Right cardiac atrium (tissue), 5 donors: ENCODE measurements around the gene ABRAXAS1. TPM values are rescaled to one million over a fixed set of nuclear protein-coding genes. Genes with fewer than 3 reads are reported as not detected.
"Not testable (repeated sequence)": the region's sequence is repeated elsewhere in the genome, so short reads cannot be mapped to it uniquely, and the experiment has no call there.

Source experiments
- ATAC-seq, 2 donors: fragments of 200-7000 bp; cut with Tn5 transposase; one replicate each; pipeline versions ENCODE4 v1.8.0 to v1.9.1; 2020; ENCODE audit warnings: moderate library complexity in 2 of 2, mild to moderate bottlenecking in 1 of 2
- DNase-seq, 3 donors: peaks; one replicate each; pipeline ENCODE4 v3.0.0-alpha.2; 2020
- H3K27ac ChIP-seq: one replicate; pipeline ENCODE4 v1.5.1; 2013; ENCODE audit warnings: mild to moderate bottlenecking, low read length, control low read depth, moderate library complexity
- H3K27me3 ChIP-seq: one replicate; pipeline ENCODE4 v1.6.1; 2013; ENCODE audit not compliant: control insufficient read depth, insufficient read depth
- H3K4me1 ChIP-seq: one replicate; pipeline ENCODE4 v1.6.1; 2013; ENCODE audit warnings: low read length; ENCODE audit not compliant: control insufficient read depth, insufficient read depth
- H3K4me3 ChIP-seq: one replicate; pipeline ENCODE4 v1.5.1; 2013; ENCODE audit warnings: low read length, control low read depth
- H3K9me3 ChIP-seq: one replicate; pipeline ENCODE4 v1.6.1; 2013; ENCODE audit warnings: low read length; ENCODE audit not compliant: control insufficient read depth
- WGBS: extraction: QIAGEN DNeasy Blood & Tissue Kit; methylation state at CpG from one replicate; pipeline ENCODE4 v1.1.7; 2013; 5-methylcytosine and 5-hydroxymethylcytosine counted together
- intact Hi-C, 4 donors: fragments of 100-400 bp; cut with DNase I; formaldehyde crosslinking; loops; one replicate each; pipeline versions ENCODE4 v1.11.0 to v1.14.0; 2022 to 2023
- long read RNA-seq, 4 donors: library from polyadenylated mRNA; unstranded; transcript quantifications; one replicate each; pipeline ENCODE4 v2.0.0, GENCODE V29; 2020 to 2021
- polyA plus RNA-seq: library from polyadenylated mRNA; stranded (reverse); fragments of 200-250 nt; gene quantifications from one replicate; pipeline ENCODE4 v1.2.3, GENCODE V29; 2013
- total RNA-seq, 4 donors: library from RNA; stranded (reverse); fragmentation: NEBNext Ultra II Directional; extraction: Animal tissue kit (Norgen Biotek cat#: 25700); gene quantifications; one replicate each; pipeline ENCODE4 v1.2.1, GENCODE V29; 2021
- donor health status: healthy with polysubstance abuse.
- donor health status: DM: no; HTN: yes; CAD: no.
- donor health status: DM: no; HTN: no; CAD: no.
- donor health status: DM: no; HTN: yes; CAD: no; lungs with severe emphysema.
- donor health status: DM: yes; HTN: yes; CAD: no.

ABRAXAS1 gene
- total RNA-seq = 10 to 100 TPM in 1 of 4 donors, 1 to 10 TPM in 3; 5.2 to 10.0 (median 7.1) TPM
- polyA plus RNA-seq = 3.0 TPM
- long read RNA-seq, donor 1, full-length matches to known transcripts = 8 of 13 reads
- long read RNA-seq, donor 1, partial matches to known transcripts = 2 of 13 reads
- long read RNA-seq, donor 1, other reads (novel, unspliced or antisense) = 3 of 13 reads
- long read RNA-seq, donor 2, full-length matches to known transcripts = 4 of 6 reads
- long read RNA-seq, donor 2, partial matches to known transcripts = 0 of 6 reads
- long read RNA-seq, donor 2, other reads (novel, unspliced or antisense) = 2 of 6 reads
- long read RNA-seq, donor 3, full-length matches to known transcripts = 34 of 45 reads
- long read RNA-seq, donor 3, partial matches to known transcripts = 1 of 45 reads
- long read RNA-seq, donor 3, other reads (novel, unspliced or antisense) = 10 of 45 reads
- long read RNA-seq, donor 4, full-length matches to known transcripts = 6 of 9 reads
- long read RNA-seq, donor 4, partial matches to known transcripts = 0 of 9 reads
- long read RNA-seq, donor 4, other reads (novel, unspliced or antisense) = 3 of 9 reads

DNA sequence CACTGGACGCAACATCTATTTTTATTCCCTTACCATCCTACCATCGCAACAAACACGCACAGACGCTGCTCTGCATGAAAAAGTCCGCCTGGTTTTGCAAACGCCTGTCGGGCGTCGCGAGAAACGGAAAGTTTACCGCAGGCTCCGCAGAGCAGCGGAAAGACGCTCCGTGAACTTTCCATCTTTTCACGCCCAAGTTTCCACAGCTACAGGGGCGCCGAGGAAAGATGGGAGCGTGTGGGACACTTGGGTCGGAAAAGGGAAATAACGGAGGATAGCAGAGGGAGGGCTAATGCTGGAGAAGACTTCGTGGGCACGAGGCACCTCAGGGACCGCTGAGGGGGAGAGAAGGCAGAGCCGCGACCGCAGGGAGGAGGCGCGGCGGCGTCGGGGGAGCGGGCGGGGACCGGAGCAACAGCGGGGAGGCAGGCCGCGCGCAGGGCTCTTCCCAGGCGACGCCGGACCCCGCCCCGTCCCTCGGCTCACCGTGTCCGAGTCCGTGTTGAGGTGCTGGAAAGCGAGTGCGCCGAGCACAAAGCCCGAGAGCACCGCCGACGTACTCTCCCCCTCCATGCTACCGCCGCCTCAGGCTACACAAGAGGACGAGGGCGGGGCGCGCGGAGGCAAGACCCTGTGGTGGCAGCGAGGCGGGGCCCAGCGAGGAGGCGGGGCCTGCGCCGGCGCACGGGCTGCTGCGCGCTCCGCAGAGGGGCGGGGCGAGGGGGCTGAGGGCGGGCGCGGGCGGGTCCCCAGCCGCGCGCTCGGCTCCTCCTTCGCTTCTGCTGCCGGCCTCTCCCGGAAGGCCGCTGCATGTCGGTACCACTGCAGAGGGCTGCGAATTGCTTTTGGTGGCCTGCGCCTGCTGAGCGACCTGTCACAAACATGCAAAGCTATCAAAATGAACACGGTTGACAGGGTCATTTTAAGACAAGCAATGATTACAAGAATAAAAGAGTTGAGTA, at the start of gene ABRAXAS1:
Gene ABRAXAS1, minus strand, starts transcription at position 601 of the 962 bp plus-strand sequence. Its CDS starts 28 bp downstream, at position 573.
- Histone ChIP-seq H3K27ac (peak within 1 kb of the TSS; percentile 74), H3K9me3 (no peaks in the 10 kb centered on the region), H3K4me1 (no peaks in the 10 kb centered on the region), H3K27me3 (no peaks in the 10 kb centered on the region), H3K4me3 (peak within 1 kb of the TSS; percentile 72)
- WGBS = under 1% methylated on average over 93 of the region's 93 CpGs
- intact Hi-C loops = loop anchor here in 1 of 4 donors (2.0 kb wide), 1 partner anchor 26 kb away; no protein-coding TSS in a partner anchor
- DNase-seq = peak; percentile 94 to 99 (median 98)
- peak; percentile 100 for ATAC-seq

DNA sequence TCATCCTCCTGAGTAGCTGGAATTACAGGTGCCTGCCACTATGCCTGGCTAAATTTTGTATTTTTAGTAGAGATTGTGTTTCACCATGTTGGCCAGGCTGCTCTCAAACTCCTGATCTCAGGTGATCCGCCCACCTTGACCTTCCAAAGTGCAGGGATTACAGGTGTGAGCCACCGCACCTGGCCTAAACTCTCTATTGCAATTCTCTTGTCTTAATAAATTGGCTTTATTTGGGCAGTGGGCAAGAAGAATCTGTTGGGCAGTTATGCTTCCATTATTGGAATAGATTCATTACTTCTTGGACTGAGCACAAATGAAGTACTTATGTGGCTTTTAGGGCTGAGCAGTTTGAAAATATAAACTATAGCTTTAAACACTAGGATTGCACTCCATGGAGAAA, 42.8 kb upstream of the ABRAXAS1 start:
- intact Hi-C loops = no loop called here
- Histone ChIP-seq H3K27ac (no peak overlapping the region), H3K27me3 (no peaks in the 10 kb centered on the region), H3K4me1 (no peaks in the 10 kb centered on the region), H3K4me3 (no peak overlapping the region), H3K9me3 (no peaks in the 10 kb centered on the region)
- 86% methylated on average over 2 of the region's 2 CpGs for WGBS
- no peak for DNase-seq
- ATAC-seq = no peak

DNA sequence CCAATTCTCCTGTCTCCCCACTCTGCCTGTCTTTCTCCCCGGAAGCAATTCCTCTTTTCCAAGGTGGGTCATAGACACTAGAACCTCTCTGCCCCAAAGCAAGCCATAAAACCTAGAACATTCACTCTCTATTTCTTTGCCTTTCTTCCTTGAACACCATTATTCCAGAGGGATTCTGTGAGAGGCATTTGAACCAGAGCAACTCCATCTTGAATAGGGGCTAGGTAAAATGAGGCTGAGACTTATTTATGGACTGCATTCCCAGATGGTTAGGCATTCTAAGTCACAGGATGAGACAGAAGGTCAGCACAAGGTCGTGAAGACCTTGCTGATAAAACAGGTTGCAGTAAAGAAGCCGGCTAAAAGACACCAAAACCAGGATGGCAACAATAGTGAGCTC, 37.3 kb upstream of the ABRAXAS1 start:
- Histone ChIP-seq H3K4me1 (no peaks in the 10 kb centered on the region), H3K27ac (no peak overlapping the region), H3K27me3 (no peaks in the 10 kb centered on the region), H3K9me3 (no peaks in the 10 kb centered on the region), H3K4me3 (no peak overlapping the region)
- intact Hi-C loops = no loop called here
- WGBS = 60% methylated on average over 3 of the region's 3 CpGs
- no peak for DNase-seq
- no peak for ATAC-seq

DNA sequence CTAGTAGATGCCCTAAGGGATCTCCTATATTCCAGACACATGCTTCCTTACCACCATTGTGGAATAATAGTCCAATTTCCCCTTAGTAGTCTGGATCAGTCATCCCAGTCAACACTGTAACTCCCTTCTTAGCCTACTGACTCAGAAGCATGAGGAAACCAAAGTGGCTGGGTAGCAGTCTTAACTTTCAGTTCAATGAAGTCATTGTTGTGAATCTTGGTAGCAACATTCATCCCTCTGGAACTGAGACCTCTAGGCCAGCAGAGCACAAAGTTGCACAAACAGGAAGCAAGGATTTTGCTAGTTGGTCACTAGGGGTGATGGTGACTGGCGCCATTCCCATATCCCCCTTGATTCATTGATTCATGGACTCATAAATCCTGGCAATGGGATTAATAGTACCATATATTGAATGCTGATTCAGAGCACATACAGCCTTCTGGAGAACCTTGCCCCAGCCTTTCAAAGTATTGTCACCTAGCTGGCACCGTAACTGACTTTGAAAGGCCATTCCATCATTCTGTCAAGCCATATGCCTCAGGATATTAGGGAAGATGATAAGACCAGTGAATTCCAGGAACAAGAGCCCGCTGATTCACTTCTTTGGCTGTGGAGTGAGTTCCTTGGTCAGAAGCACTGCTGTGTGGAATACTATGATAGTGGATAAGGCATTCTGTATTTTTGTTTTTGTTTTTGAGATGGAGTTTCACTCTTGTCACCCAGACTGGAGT, 31.3 kb upstream of the ABRAXAS1 start:
- intact Hi-C loops = no loop called here
- DNase-seq (peak in 1 of 3 donors; percentile 34), ATAC-seq (peak; percentile 16 to 62)
- Histone ChIP-seq H3K27ac (no peak overlapping the region), H3K27me3 (no peaks in the 10 kb centered on the region), H3K9me3 (no peaks in the 10 kb centered on the region), H3K4me3 (no peak overlapping the region), H3K4me1 (no peaks in the 10 kb centered on the region)
- WGBS = 58% methylated on average over 3 of the region's 3 CpGs

DNA sequence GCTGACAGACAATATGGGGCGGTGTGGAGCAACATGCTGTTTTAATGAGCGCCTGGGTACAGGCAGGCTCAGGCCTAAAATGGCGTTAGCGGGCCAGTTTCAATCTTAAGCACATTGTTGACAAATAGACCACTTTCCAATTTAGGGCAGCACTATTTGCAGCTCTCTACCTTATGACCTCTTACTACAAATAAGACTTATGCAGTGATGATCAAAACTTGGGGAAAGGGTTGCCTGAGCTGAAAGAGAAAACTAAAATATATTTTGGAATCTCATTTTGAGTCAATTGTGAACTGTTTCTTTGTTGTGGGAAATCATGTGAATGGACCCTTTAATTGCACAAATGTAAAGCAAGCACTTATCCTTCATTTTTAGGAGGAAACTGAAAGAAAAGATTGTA, 25.5 kb upstream of the ABRAXAS1 start:
- H3K27ac ChIP-seq = no peak overlapping the region
- DNase-seq (no peak), ATAC-seq (no peak)
- intact Hi-C loops = loop anchor here in 1 of 4 donors (5.0 kb wide), 1 partner anchor 132 kb away; no protein-coding TSS in a partner anchor
- H3K4me3 ChIP-seq = no peak overlapping the region
- no peaks in the 10 kb centered on the region for H3K4me1 ChIP-seq
- H3K27me3 ChIP-seq = no peaks in the 10 kb centered on the region
- H3K9me3 ChIP-seq = no peaks in the 10 kb centered on the region
- 89% methylated on average over 4 of the region's 4 CpGs for WGBS

DNA sequence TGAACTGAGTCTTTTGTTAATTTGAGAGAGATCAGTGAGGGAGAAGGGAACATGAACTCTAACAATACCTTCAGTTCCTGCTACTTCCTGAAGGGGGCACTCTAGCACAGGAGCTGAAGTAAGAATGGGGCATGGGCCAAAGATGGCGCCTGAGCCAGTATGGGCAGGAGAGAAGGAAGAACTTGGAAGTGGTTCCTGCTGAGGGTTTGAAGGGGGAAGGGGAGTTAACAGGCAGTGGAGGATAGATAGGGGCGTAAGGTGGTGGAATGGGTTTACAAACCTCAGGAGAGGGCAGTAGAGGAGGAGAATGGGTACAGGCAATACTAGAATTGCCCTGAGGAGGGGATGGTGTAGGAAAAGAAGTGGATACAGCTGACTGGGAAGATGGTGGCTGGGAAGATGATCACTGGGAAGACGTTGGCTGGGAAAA, 24.3 kb upstream of the ABRAXAS1 start:
- DNase-seq = peak in 2 of 3 donors; percentile 32 to 72
- intact Hi-C loops = loop anchor here in 3 of 4 donors (2.0 to 5.0 kb wide), 3 partner anchors 128 to 133 kb away; no protein-coding TSS in a partner anchor
- 61% methylated on average over 3 of the region's 3 CpGs for WGBS
- not testable (repeated sequence) for H3K4me1 ChIP-seq, H3K9me3 ChIP-seq, H3K27ac ChIP-seq, H3K27me3 ChIP-seq, H3K4me3 ChIP-seq
- ATAC-seq = peak in 1 of 2 donors; percentile 48

DNA sequence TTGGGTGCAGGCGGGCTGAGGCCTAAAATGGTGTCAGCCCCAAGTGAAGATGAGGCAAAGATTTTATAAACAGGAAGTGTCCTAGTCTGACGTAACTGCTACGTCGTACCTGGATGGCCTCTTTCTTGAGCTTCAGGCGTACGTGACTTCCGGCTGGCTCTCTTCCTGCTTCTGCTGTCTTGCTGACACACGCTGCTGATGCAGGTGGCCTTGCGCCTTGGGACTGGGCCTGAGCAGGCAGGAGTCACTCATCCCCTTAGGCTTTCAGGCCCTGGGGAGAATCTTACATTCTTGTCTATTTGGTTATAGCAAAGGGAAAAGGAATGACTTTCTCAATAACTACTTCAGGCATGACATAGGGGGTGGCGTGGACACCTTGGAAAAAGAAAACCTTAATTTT, 20.1 kb upstream of the ABRAXAS1 start:
- Histone ChIP-seq H3K4me1 (no peaks in the 10 kb centered on the region), H3K27me3 (no peaks in the 10 kb centered on the region), H3K9me3 (no peaks in the 10 kb centered on the region), H3K27ac (no peak overlapping the region), H3K4me3 (no peak overlapping the region)
- intact Hi-C loops = loop anchor here in 2 of 4 donors (5.0 kb wide), 2 partner anchors 132 to 137 kb away; no protein-coding TSS in a partner anchor
- ATAC-seq (no peak), DNase-seq (no peak)
- 78% methylated on average over 10 of the region's 10 CpGs for WGBS

DNA sequence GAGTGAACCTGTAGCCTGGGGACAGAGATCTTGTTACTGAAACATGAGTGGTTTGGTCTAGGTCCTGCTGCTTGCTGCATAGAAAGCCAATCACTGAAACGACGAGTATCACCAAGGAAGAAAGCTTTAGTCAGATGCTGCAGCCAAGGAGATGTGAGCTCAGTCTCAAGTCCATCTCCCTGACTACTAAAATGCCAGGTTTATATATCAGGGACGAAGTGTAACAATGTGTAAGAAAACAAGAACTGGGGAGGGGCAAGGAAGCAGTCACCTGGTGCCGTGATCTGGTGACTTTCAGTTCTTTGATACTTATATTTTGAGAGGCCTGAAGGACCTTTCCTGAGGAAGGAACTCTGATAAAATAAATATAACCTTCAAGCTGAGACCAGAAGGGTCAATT, 19.6 kb upstream of the ABRAXAS1 start:
- no peaks in the 10 kb centered on the region for H3K9me3 ChIP-seq
- no peak overlapping the region for H3K4me3 ChIP-seq
- intact Hi-C loops = no loop called here
- no peak for ATAC-seq
- H3K27me3 ChIP-seq = no peaks in the 10 kb centered on the region
- DNase-seq = no peak
- WGBS = 61% methylated on average over 4 of the region's 4 CpGs
- H3K4me1 ChIP-seq = no peaks in the 10 kb centered on the region
- no peak overlapping the region for H3K27ac ChIP-seq

DNA sequence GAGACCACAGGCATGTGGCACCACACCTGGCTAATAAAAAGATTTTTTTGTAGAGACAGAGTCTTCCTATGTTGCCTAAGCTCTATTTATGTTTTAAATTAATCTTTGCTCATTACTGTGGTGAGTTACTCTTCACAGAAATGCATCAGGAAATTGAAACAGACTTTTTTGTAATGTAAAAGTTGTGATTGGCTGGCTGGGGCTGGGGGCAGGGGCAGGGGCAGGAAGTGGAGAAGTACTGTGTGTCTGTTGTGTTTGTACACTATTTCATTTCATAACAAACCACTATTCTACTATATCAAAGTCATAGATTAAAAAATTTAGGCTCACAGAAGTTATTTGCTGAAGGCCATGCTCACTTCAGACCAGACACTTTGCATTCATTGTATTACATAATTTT, 19.1 kb upstream of the ABRAXAS1 start:
- Histone ChIP-seq H3K9me3 (no peaks in the 10 kb centered on the region), H3K27me3 (no peaks in the 10 kb centered on the region), H3K4me1 (no peaks in the 10 kb centered on the region), H3K27ac (no peak overlapping the region), H3K4me3 (no peak overlapping the region)
- ATAC-seq (no peak), DNase-seq (no peak)
- intact Hi-C loops = no loop called here

DNA sequence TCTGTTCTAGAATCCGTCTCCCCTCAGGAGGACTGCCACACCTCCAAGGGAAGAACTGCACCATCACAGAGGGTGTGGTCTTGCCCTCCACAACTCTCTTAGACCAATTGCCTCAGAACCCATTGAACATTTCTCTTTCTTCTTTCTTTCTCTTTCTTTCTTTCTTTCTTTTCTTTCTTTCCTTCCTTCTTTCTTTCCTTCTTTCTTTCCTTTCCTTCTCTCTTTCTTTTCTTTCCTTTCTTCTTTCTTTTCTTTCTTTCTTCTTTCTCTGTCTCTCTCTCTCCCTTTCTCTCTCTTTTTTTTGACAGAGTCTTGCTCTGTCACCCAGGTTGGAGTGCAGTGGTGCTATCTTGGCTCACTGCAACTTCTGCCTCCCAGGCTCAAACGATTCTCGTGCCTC, 16.8 kb upstream of the ABRAXAS1 start:
- H3K4me1 ChIP-seq, H3K27me3 ChIP-seq, H3K4me3 ChIP-seq, ATAC-seq, DNase-seq, intact Hi-C loops, H3K9me3 ChIP-seq, H3K27ac ChIP-seq: not testable (repeated sequence)
- 90% methylated on average over 3 of the region's 3 CpGs for WGBS
